K562 (cell line): ENCODE results near the gene TRIM24. TPM values are rescaled to one million over a fixed set of nuclear protein-coding genes. Genes with fewer than 3 reads are reported as not detected.

Source experiments
- ATAC-seq: fragments of 200-7000 bp; cut with Tn5 transposase; 3 replicates; pipeline ENCODE4 v1.9.1; 2020; ENCODE audit warnings: moderate library complexity
- BruUV-seq: library from RNA; stranded (reverse); fragments of 400-500 nt; replicated peaks from 2 replicates; lab custom pipeline; 2021; lab: Mats Ljungman, UMichigan
- CTCF ChIA-PET: fragments of 300-600 bp; formaldehyde crosslinking; extraction: SDS; loops from one replicate; lab custom pipeline; 2021; ENCODE audit warnings: low intra/inter-chr PET ratio; lab: Yijun Ruan, JAX
- POLR2A ChIA-PET: fragments of 300-600, 350-650 bp; sonication (Branson Sonifier 250); formaldehyde crosslinking; extraction: SDS; loops from one replicate; lab custom pipeline; 2021; ENCODE audit warnings: antibody characterized with exemption, inconsistent platforms; lab: Yijun Ruan, JAX
- DNase-seq, 4 experiments: peaks; one replicate each; pipeline versions ENCODE4 v3.0.0 to v3.0.0-alpha.2; 2011 to 2018; ENCODE audit warnings: low spot score in 3 of 4, mixed read lengths in 3 of 4; ENCODE audit errors: extremely low read depth in 1 of 4
- FAIRE-seq: peaks from 2 replicates; lab custom pipeline; 2011; peaks lifted over from hg19 to GRCh38; lab: Jason Lieb, UNC
- H2AFZ ChIP-seq: 2 replicates; pipeline ENCODE4 v1.6.0; 2011; ENCODE audit warnings: low read depth, low read length, control low read depth, inconsistent platforms
- H3K27ac ChIP-seq: fragments of 200-600 bp; 3 replicates; pipeline ENCODE4 v1.8.0; 2011; ENCODE audit warnings: low read depth, mild to moderate bottlenecking, control low read depth, inconsistent platforms, low read length, moderate library complexity, mixed read lengths; ENCODE audit errors: extremely low read depth
- H3K27me3 ChIP-seq, 2 experiments: fragments of 300-600 bp in 1 of 2; 2 replicates in 1 of 2; 3 replicates in 1 of 2; pipeline versions ENCODE4 v1.6.0 to v1.8.0; 2011; ENCODE audit warnings: inconsistent platforms in 2 of 2, low read length in 2 of 2, mild to moderate bottlenecking in 1 of 2, mixed read lengths in 1 of 2, moderate library complexity in 1 of 2; ENCODE audit not compliant: control insufficient read depth in 2 of 2, insufficient read depth in 2 of 2
- H3K36me3 ChIP-seq: fragments of 300-600 bp; 3 replicates; pipeline ENCODE4 v1.8.0; 2011; ENCODE audit warnings: mild to moderate bottlenecking, low read length, inconsistent platforms; ENCODE audit not compliant: control insufficient read depth, insufficient read depth
- H3K4me1 ChIP-seq, 2 experiments: fragments of 200-600 bp in 1 of 2; replicated peaks in 1 of 2; 2 replicates in 1 of 2; 3 replicates in 1 of 2; pipeline versions ENCODE4 v1.5.1 to v1.8.0; 2011; ENCODE audit warnings: inconsistent platforms in 2 of 2, low read length in 2 of 2, mild to moderate bottlenecking in 1 of 2, mixed read lengths in 1 of 2, moderate library complexity in 1 of 2; ENCODE audit not compliant: control insufficient read depth in 2 of 2, insufficient read depth in 2 of 2
- H3K4me2 ChIP-seq: 2 replicates; pipeline ENCODE4 v1.6.1; 2011; ENCODE audit warnings: low read length, control low read depth, inconsistent platforms, mixed read lengths; ENCODE audit not compliant: insufficient read depth
- H3K4me3 ChIP-seq: fragments of 200-600 bp; sonication (generic), shearing (Covaris generic); 2 replicates; pipeline ENCODE4 v1.5.1; 2016; ENCODE audit warnings: control low read depth, inconsistent platforms
- H3K79me2 ChIP-seq: fragments of 200-600 bp; 3 replicates; pipeline ENCODE4 v1.8.0; 2011; ENCODE audit warnings: low read length, inconsistent platforms; ENCODE audit not compliant: control insufficient read depth, insufficient read depth
- H3K9ac ChIP-seq, 2 experiments: 2 replicates each; pipeline versions ENCODE4 v1.6.0 to v1.6.1; 2011; ENCODE audit warnings: low read depth in 2 of 2, low read length in 2 of 2, control low read depth in 1 of 2, inconsistent platforms in 1 of 2, mild to moderate bottlenecking in 1 of 2, mixed read lengths in 1 of 2; ENCODE audit not compliant: insufficient read depth in 1 of 2
- H3K9me1 ChIP-seq: one replicate; pipeline ENCODE4 v1.6.0; 2011; ENCODE audit warnings: inconsistent platforms, mild to moderate bottlenecking, low read length, moderate library complexity; ENCODE audit not compliant: control insufficient read depth, insufficient read depth
- H3K9me3 ChIP-seq: replicated peaks from 2 replicates; pipeline ENCODE4 v1.5.1; 2011; ENCODE audit warnings: low read depth, low read length, inconsistent platforms; ENCODE audit not compliant: control insufficient read depth, insufficient read depth
- H4K20me1 ChIP-seq: replicated peaks from 2 replicates; pipeline ENCODE4 v1.6.1; 2011; ENCODE audit warnings: low read length, inconsistent platforms, mixed read lengths; ENCODE audit not compliant: control insufficient read depth, insufficient read depth
- DEAF1 ChIP-seq: fragments of 450-650 bp; formaldehyde crosslinking; IDR thresholded peaks from 2 replicates; pipeline ENCODE4 v1.4.0; 2020; ENCODE audit warnings: mild to moderate bottlenecking, moderate library complexity
- EP300 ChIP-seq: IDR thresholded peaks from 2 replicates; pipeline ENCODE4 v1.6.1; 2012; ENCODE audit warnings: low read length, improper control_type of control experiment
- ETV1 ChIP-seq: fragments of 450-650 bp; conservative IDR thresholded peaks from 2 replicates; pipeline ENCODE4 v1.6.1; 2016; ENCODE audit warnings: missing genetic modification characterization, control low read depth, low read depth, missing compliant biosample characterization
- FOXA1 ChIP-seq: fragments of 450-650 bp; IDR thresholded peaks from 2 replicates; pipeline ENCODE4 v1.6.1; 2016; ENCODE audit warnings: mild to moderate bottlenecking, borderline replicate concordance
- GABPA ChIP-seq: fragments of 200-800 bp; sonication (Bioruptor generic); conservative IDR thresholded peaks from 2 replicates; pipeline ENCODE4 v1.6.1; 2016; ENCODE audit warnings: low read depth, missing genetic modification characterization, missing compliant biosample characterization
- JUN ChIP-seq, 2 experiments: sonication (generic) in 1 of 2; formaldehyde crosslinking in 1 of 2; IDR thresholded peaks; 2 replicates each; pipeline versions ENCODE4 v1.6.1 to v1.8.0; 2012 to 2022; ENCODE audit warnings: borderline replicate concordance in 2 of 2, mild to moderate bottlenecking in 2 of 2, improper control_type of control experiment in 1 of 2, low read depth in 1 of 2, low read length in 1 of 2, missing genetic modification reagents in 1 of 2
- KLF16 ChIP-seq: IDR thresholded peaks from 2 replicates; pipeline ENCODE4 v1.6.1; 2016; ENCODE audit warnings: antibody characterized with exemption
- MEIS2 ChIP-seq: fragments of 450-650 bp; IDR thresholded peaks from 2 replicates; pipeline ENCODE4 v1.6.1; 2014; ENCODE audit warnings: mild to moderate bottlenecking; ENCODE audit not compliant: partially characterized antibody
- RFX7 ChIP-seq: fragments of 250-450 bp; sonication (Bioruptor Pico); IDR thresholded peaks from 2 replicates; pipeline ENCODE4 v1.5.1; 2021; ENCODE audit warnings: mild to moderate bottlenecking
- SMC3 ChIP-seq: conservative IDR thresholded peaks from 2 replicates; pipeline ENCODE4 v1.6.1; 2011; ENCODE audit warnings: low read depth, low read length, improper control_type of control experiment; ENCODE audit not compliant: insufficient read depth
- TEAD4 ChIP-seq, 2 experiments: sonication (generic) in 1 of 2; formaldehyde crosslinking in 1 of 2; IDR thresholded peaks; 2 replicates each; pipeline versions ENCODE4 v1.6.1 to v1.8.0; 2012 to 2022; ENCODE audit warnings: borderline replicate concordance in 1 of 2, inconsistent platforms in 1 of 2, low read length in 1 of 2, mild to moderate bottlenecking in 1 of 2, missing genetic modification reagents in 1 of 2
- WGBS: fragments of 100-300 bp; shearing (Covaris generic); methylation state at CpG from one replicate; pipeline ENCODE4 v1.1.6; 2016; ENCODE audit warnings: low coverage, mixed read lengths; ENCODE audit not compliant: insufficient coverage; ENCODE audit errors: missing lambda C conversion rate; 5-methylcytosine and 5-hydroxymethylcytosine counted together
- in situ Hi-C: fragments of 300-500 bp; cut with MboI; formaldehyde crosslinking; loops from 4 replicates; pipeline ENCODE4 v1.15.0; 2018; ENCODE audit warnings: inconsistent platforms, mixed read lengths
- intact Hi-C: fragments of 100-400 bp; cut with micrococcal nuclease; formaldehyde crosslinking; loops from 2 replicates; pipeline ENCODE4 v1.14.2; 2022
- polyA plus RNA-seq, 8 experiments: library from polyadenylated mRNA; depleted of rRNA in 4 of 8; stranded (reverse) in 5 of 8; unstranded in 3 of 8; fragments of >200 nt; fragmentation: Nextera tagmentation in 2 of 8; fragmentation: Illumina TruSeq in 1 of 8; extraction: Ambion mirVana in 2 of 8; extraction: Trizol in 1 of 8; gene quantifications; 2 replicates each; pipeline versions ENCODE4 v1.2.1 to v1.2.3, GENCODE V29; 2011 to 2014; ENCODE audit warnings: inconsistent platforms in 1 of 8, missing spikeins in 1 of 8
- total RNA-seq, 7 experiments: library from RNA; depleted of rRNA in 6 of 7; stranded (reverse); fragments of >200 nt in 6 of 7; fragmentation: Illumina TruSeq in 2 of 7; extraction: Trizol in 2 of 7; gene quantifications; 2 replicates each; pipeline versions ENCODE4 v1.2.1 to v1.2.3, GENCODE V29; 2011 to 2021; ENCODE audit warnings: low replicate concordance in 1 of 7
- TF ChIP-seq, protein P1 (sequence below): sonication (generic); IDR thresholded peaks from 2 replicates; pipeline ENCODE4 v1.6.1; 2016
- TF ChIP-seq, protein P2 (sequence below): fragments of 450-650 bp; IDR thresholded peaks from 2 replicates; pipeline ENCODE4 v1.6.1; 2018; ENCODE audit warnings: mild to moderate bottlenecking, low read depth; ENCODE audit not compliant: partially characterized antibody
- TF ChIP-seq, protein P3 (sequence below): fragments of 250-450 bp; sonication (Bioruptor Pico); IDR thresholded peaks from 2 replicates; pipeline ENCODE4 v1.8.0; 2022; ENCODE audit warnings: inconsistent platforms

TRIM24 gene
- total and polyA plus RNA-seq, 9 of the 15 experiments (the other 6 are each of a cell fraction or from before 2014, with no cell fraction given), result 13.4 to 74.0 (median 41.7) TPM

- no peaks in the 10 kb centered on the region for H3K9me3 ChIP-seq
- no peak for DNase-seq
- peaks cover 11 to 26% of the 10 kb centered on the region in 2 experiments; a peak in 4 of 5 replicates for H3K27me3 ChIP-seq
- H3K79me2 ChIP-seq, result no peaks in the 10 kb centered on the region
- ATAC-seq, result no peak
- H3K36me3 ChIP-seq, result no peaks in the 10 kb centered on the region
- intact Hi-C loops (no loop called here), in situ Hi-C loops (no loop called here)
- ChIA-PET CTCF (no interaction called here), POLR2A (interaction anchor here (0.5 kb wide), 1 partner anchor 1617 kb away, joined by 3 read pairs; no protein-coding TSS in a partner anchor)
- 0% methylated on average over 3 of the region's 3 CpGs for WGBS
- no peak for FAIRE-seq
- H3K9me1 ChIP-seq, result no peaks in the 10 kb centered on the region
- no peak overlapping the region for H3K4me3 ChIP-seq
- H4K20me1 ChIP-seq, result no peaks in the 10 kb centered on the region
- H3K9ac ChIP-seq, result no peak overlapping the region
- peaks cover 0 to 8% of the 10 kb centered on the region in 2 experiments; a peak in 3 of 5 replicates for H3K4me1 ChIP-seq
- H3K27ac ChIP-seq, result no peak overlapping the region
- no peak overlapping the region for H2AFZ ChIP-seq
- BruUV-seq, result no TSS peak
- H3K4me2 ChIP-seq, result no peak overlapping the region
- TF ChIP-seq RFX7, result no peak
- TF ChIP-seq TEAD4 (IDR thresholded peaks at IDR 0.05; ENCODE audit: low read length), result peak; percentile 40; the same call in 1 of the 2 replicates
- no peak for TF ChIP-seq TEAD4 (CRISPR knock-in tag; IDR thresholded peaks at IDR 0.05; ENCODE audit: borderline replicate concordance)
- peak; percentile 60 for TF ChIP-seq GABPA (tag)
- TF ChIP-seq MEIS2, result peak; percentile 19
- 0 out of 2 replicates have a peak, but pooled peaks have one; percentile 10 for TF ChIP-seq KLF16
- TF ChIP-seq JUN (IDR thresholded peaks at IDR 0.05; ENCODE audit: borderline replicate concordance, low read depth, low read length), result no peak
- TF ChIP-seq JUN (CRISPR knock-in tag; IDR thresholded peaks at IDR 0.05; ENCODE audit: borderline replicate concordance), result no peak
- TF ChIP-seq ETV1, result 0 out of 2 replicates have a peak, but pooled peaks have one; percentile 20
- TF ChIP-seq DEAF1, result peak; percentile 23; the same call in 1 of the 2 replicates
- TF ChIP-seq, protein P1, sequence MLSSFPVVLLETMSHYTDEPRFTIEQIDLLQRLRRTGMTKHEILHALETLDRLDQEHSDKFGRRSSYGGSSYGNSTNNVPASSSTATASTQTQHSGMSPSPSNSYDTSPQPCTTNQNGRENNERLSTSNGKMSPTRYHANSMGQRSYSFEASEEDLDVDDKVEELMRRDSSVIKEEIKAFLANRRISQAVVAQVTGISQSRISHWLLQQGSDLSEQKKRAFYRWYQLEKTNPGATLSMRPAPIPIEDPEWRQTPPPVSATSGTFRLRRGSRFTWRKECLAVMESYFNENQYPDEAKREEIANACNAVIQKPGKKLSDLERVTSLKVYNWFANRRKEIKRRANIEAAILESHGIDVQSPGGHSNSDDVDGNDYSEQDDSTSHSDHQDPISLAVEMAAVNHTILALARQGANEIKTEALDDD, result 0 out of 2 replicates have a peak, but pooled peaks have one; percentile 25
- TF ChIP-seq, protein P2, sequence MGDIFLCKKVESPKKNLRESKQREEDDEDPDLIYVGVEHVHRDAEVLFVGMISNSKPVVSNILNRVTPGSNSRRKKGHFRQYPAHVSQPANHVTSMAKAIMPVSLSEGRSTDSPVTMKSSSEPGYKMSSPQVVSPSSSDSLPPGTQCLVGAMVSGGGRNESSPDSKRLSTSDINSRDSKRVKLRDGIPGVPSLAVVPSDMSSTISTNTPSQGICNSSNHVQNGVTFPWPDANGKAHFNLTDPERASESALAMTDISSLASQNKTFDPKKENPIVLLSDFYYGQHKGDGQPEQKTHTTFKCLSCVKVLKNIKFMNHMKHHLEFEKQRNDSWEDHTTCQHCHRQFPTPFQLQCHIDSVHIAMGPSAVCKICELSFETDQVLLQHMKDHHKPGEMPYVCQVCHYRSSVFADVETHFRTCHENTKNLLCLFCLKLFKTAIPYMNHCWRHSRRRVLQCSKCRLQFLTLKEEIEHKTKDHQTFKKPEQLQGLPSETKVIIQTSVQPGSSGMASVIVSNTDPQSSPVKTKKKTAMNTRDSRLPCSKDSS, result no peak
- no peak for TF ChIP-seq FOXA1
- TF ChIP-seq, protein P3, sequence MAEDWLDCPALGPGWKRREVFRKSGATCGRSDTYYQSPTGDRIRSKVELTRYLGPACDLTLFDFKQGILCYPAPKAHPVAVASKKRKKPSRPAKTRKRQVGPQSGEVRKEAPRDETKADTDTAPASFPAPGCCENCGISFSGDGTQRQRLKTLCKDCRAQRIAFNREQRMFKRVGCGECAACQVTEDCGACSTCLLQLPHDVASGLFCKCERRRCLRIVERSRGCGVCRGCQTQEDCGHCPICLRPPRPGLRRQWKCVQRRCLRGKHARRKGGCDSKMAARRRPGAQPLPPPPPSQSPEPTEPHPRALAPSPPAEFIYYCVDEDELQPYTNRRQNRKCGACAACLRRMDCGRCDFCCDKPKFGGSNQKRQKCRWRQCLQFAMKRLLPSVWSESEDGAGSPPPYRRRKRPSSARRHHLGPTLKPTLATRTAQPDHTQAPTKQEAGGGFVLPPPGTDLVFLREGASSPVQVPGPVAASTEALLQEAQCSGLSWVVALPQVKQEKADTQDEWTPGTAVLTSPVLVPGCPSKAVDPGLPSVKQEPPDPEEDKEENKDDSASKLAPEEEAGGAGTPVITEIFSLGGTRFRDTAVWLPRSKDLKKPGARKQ (CRISPR knock-in tag), result no peak
- TF ChIP-seq SMC3, result no peak
- TF ChIP-seq EP300, result peak; percentile 26; the same call in 1 of the 2 replicates
These were observed 165.2 kb downstream of the TRIM24 start for GRCh38 chr7:138625084-138625848.
